ENCODE measurements around the gene SLAMF6.
"Not testable (repeated sequence)": the region's sequence is repeated elsewhere in the genome, so short reads cannot be mapped to it uniquely, and the experiment has no call there.

Gene SLAMF6

GRCh38 chr1:160504651-160505050 is 18.4 kb downstream of the SLAMF6 start:
- no peak for DNase-seq (ENCODE audit: low read depth in 2 of 2)

- no peak for DNase-seq (ENCODE audit: low read depth in 2 of 2)
Observed at GRCh38 chr1:160503087-160503486, 20.0 kb downstream of the SLAMF6 start.

GRCh38 chr1:160500321-160500990 is 22.6 kb downstream of the SLAMF6 start:
- no peak for DNase-seq (ENCODE audit: low read depth in 2 of 2)

GRCh38 chr1:160499631-160500030 is 23.4 kb downstream of the SLAMF6 start:
- DNase-seq (ENCODE audit: low read depth in 2 of 2): no peak

- not testable (repeated sequence) for DNase-seq (ENCODE audit: low read depth in 2 of 2)
Observed at GRCh38 chr1:160498301-160499065, 24.6 kb downstream of the SLAMF6 start.

GRCh38 chr1:160496334-160496733 is 26.7 kb downstream of the SLAMF6 start:
- no peak for DNase-seq (ENCODE audit: low read depth in 2 of 2)

- DNase-seq (ENCODE audit: low read depth in 2 of 2): no peak
Observed at GRCh38 chr1:160494620-160495019, 28.4 kb downstream of the SLAMF6 start.

GRCh38 chr1:160492617-160493016 is 30.4 kb downstream of the SLAMF6 start:
- no peak for DNase-seq (ENCODE audit: low read depth in 2 of 2)

- DNase-seq (ENCODE audit: low read depth in 2 of 2): no peak
Observed at GRCh38 chr1:160491981-160492380, 31.1 kb downstream of the SLAMF6 start.

GRCh38 chr1:160491017-160491416 is 32.0 kb downstream of the SLAMF6 start:
- DNase-seq (ENCODE audit: low read depth in 2 of 2): no peak

GRCh38 chr1:160489513-160490261 is 33.4 kb downstream of the SLAMF6 start:
- no peak for DNase-seq (ENCODE audit: low read depth in 2 of 2)

GRCh38 chr1:160488347-160489058 is 34.6 kb downstream of the SLAMF6 start:
- no peak for DNase-seq (ENCODE audit: low read depth in 2 of 2)

GRCh38 chr1:160486453-160486852 is 36.6 kb downstream of the SLAMF6 start:
- no peak for DNase-seq (ENCODE audit: low read depth in 2 of 2)

GRCh38 chr1:160483505-160484185 is 39.4 kb downstream of the SLAMF6 start:
- no peak for DNase-seq (ENCODE audit: low read depth in 2 of 2)

GRCh38 chr1:160481979-160482596 is 41.0 kb downstream of the SLAMF6 start:
- DNase-seq (ENCODE audit: low read depth in 2 of 2): no peak

- DNase-seq (ENCODE audit: low read depth in 2 of 2): not testable (repeated sequence)
Observed at GRCh38 chr1:160480781-160481180, 42.3 kb downstream of the SLAMF6 start.

GRCh38 chr1:160479091-160479490 is 44.0 kb downstream of the SLAMF6 start:
- DNase-seq (ENCODE audit: low read depth in 2 of 2): not testable (repeated sequence)

GRCh38 chr1:160474392-160475242 is 48.4 kb downstream of the SLAMF6 start:
- no peak for DNase-seq (ENCODE audit: low read depth in 2 of 2)

GRCh38 chr1:160472112-160472511 is 50.9 kb downstream of the SLAMF6 start:
- DNase-seq (ENCODE audit: low read depth in 2 of 2): no peak

GRCh38 chr1:160471253-160471652 is 51.8 kb downstream of the SLAMF6 start:
- DNase-seq (ENCODE audit: low read depth in 2 of 2): no peak
